Measurements from ENCODE around the gene APPL2. TPM values are rescaled to one million over a fixed set of nuclear protein-coding genes. Genes with fewer than 3 reads are reported as not detected.

The APPL2 gene
- polyA plus RNA-seq, 1 experiment, result 50.1 TPM

GRCh38 chr12:105202202-105202601, 33.8 kb downstream of the APPL2 start:
- Histone ChIP-seq H3K27me3 (ENCODE audit: control insufficient read depth, insufficient read depth, low read length) (no peaks in the 10 kb centered on the region), H3K9me3 (ENCODE audit: control insufficient read depth, insufficient read depth, low read length) (no peaks in the 10 kb centered on the region; the same call in 1 of the 2 replicates), H3K27ac (ENCODE audit: low read depth, low read length) (no peak overlapping the region), H3K4me3 (ENCODE audit: low read depth, low read length) (no peak overlapping the region)
- ChIA-PET POLR2A (no interaction called here), CTCF (interaction anchor here (1.4 kb wide), 1 partner anchor 19 kb away, joined by 4 read pairs; no protein-coding TSS in a partner anchor)
- no peak for TF ChIP-seq CTCF (IDR thresholded peaks at IDR 0.05; ENCODE audit: low read depth, low read length)
- no peak for DNase-seq (ENCODE audit: low read depth, low spot score)

- no peak for DNase-seq (ENCODE audit: low read depth, low spot score)
- Histone ChIP-seq H3K4me3 (ENCODE audit: low read depth, low read length) (no peak overlapping the region), H3K27me3 (ENCODE audit: control insufficient read depth, insufficient read depth, low read length) (no peaks in the 10 kb centered on the region), H3K27ac (ENCODE audit: low read depth, low read length) (no peak overlapping the region), H3K9me3 (ENCODE audit: control insufficient read depth, insufficient read depth, low read length) (no peaks in the 10 kb centered on the region; the same call in 1 of the 2 replicates)
- TF ChIP-seq CTCF (IDR thresholded peaks at IDR 0.05; ENCODE audit: low read depth, low read length), result no peak
- ChIA-PET POLR2A (no interaction called here), CTCF (interaction anchor here (0.9 to 1.4 kb wide), 2 partner anchors 20 to 183 kb away, joined by 3 to 4 read pairs; no protein-coding TSS in a partner anchor)
Measured at GRCh38 chr12:105201299-105201698, 34.7 kb downstream of the APPL2 start.

GRCh38 chr12:105200385-105200784, 35.6 kb downstream of the APPL2 start:
- Histone ChIP-seq H3K4me3 (ENCODE audit: low read depth, low read length) (no peak overlapping the region), H3K27ac (ENCODE audit: low read depth, low read length) (peak overlapping the region; percentile 21), H3K27me3 (ENCODE audit: control insufficient read depth, insufficient read depth, low read length) (no peaks in the 10 kb centered on the region), H3K9me3 (ENCODE audit: control insufficient read depth, insufficient read depth, low read length) (no peaks in the 10 kb centered on the region; the same call in 1 of the 2 replicates)
- DNase-seq (ENCODE audit: low read depth, low spot score), result no peak
- ChIA-PET POLR2A (no interaction called here), CTCF (interaction anchor here (0.9 kb wide), 1 partner anchor 184 kb away, joined by 3 read pairs; no protein-coding TSS in a partner anchor)
- TF ChIP-seq CTCF (IDR thresholded peaks at IDR 0.05; ENCODE audit: low read depth, low read length), result no peak

- Histone ChIP-seq H3K27me3 (ENCODE audit: control insufficient read depth, insufficient read depth, low read length) (no peaks in the 10 kb centered on the region), H3K27ac (ENCODE audit: low read depth, low read length) (peak overlapping the region; percentile 52), H3K4me3 (ENCODE audit: low read depth, low read length) (no peak overlapping the region), H3K9me3 (ENCODE audit: control insufficient read depth, insufficient read depth, low read length) (no peaks in the 10 kb centered on the region; the same call in 1 of the 2 replicates)
- ChIA-PET CTCF (interaction anchor here (0.7 kb wide), 1 partner anchor 180 kb away, joined by 3 read pairs; no protein-coding TSS in a partner anchor), POLR2A (no interaction called here)
- no peak for DNase-seq (ENCODE audit: low read depth, low spot score)
- TF ChIP-seq CTCF (IDR thresholded peaks at IDR 0.05; ENCODE audit: low read depth, low read length), result no peak
Measured at GRCh38 chr12:105198961-105199360, 37.0 kb downstream of the APPL2 start.

- H3K9me3 ChIP-seq (ENCODE audit: control insufficient read depth, insufficient read depth, low read length), result no peaks in the 10 kb centered on the region; the same call in 1 of the 2 replicates
- H3K27me3 ChIP-seq (ENCODE audit: control insufficient read depth, insufficient read depth, low read length), result no peaks in the 10 kb centered on the region
- no peak overlapping the region for H3K4me3 ChIP-seq (ENCODE audit: low read depth, low read length)
- CTCF ChIA-PET, result no interaction called here
- POLR2A ChIA-PET, result no interaction called here
- no peak overlapping the region for H3K27ac ChIP-seq (ENCODE audit: low read depth, low read length)
- DNase-seq (ENCODE audit: low read depth, low spot score), result no peak
- no peak for TF ChIP-seq CTCF (IDR thresholded peaks at IDR 0.05; ENCODE audit: low read depth, low read length)
Measured at GRCh38 chr12:105196090-105196489, 39.9 kb downstream of the APPL2 start.

All from AG04450 (cell line).